Transverse colon (tissue), 4 donors: ENCODE results near the gene ENDOG.

Experiments
- POLR2AphosphoS5 ChIP-seq, 3 donors: sonication (generic); formaldehyde crosslinking; IDR thresholded peaks; one replicate each; pipeline ENCODE4 v1.6.1; 2016; ENCODE audit warnings: antibody characterized with exemption in 3 of 3
- TF ChIP-seq, protein P1 (sequence below), 5 experiments: fragments of 200-600 bp in 3 of 5; fragments of 450-650 bp in 2 of 5; sonication (generic) in 3 of 5; IDR thresholded peaks; 1 replicate in 2 of 5; 2 replicates in 3 of 5; pipeline ENCODE4 v1.5.1; 2016 to 2017; ENCODE audit warnings: antibody characterized with exemption in 5 of 5, inconsistent platforms in 3 of 5, mild to moderate bottlenecking in 2 of 5, moderate library complexity in 1 of 5

DNA sequence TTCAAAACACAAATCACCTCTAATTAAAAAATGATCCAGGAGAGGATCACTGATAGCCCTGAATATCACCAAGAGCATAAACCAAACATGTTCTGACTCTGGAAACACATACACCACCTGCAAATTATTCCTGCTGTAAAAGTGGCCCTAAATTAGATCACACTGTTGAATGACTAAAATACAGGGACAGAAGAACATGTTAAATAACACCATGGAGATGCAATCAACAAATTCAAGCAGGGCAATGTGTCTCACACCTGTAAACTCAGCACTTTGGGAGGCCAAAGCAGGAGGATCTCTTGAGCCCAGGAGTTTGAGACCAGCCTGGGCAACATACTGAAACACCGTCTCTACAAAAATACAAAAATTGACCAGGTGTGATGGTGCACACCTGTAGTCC, 29.5 kb downstream of the ENDOG start:
- TF ChIP-seq, protein P1, sequence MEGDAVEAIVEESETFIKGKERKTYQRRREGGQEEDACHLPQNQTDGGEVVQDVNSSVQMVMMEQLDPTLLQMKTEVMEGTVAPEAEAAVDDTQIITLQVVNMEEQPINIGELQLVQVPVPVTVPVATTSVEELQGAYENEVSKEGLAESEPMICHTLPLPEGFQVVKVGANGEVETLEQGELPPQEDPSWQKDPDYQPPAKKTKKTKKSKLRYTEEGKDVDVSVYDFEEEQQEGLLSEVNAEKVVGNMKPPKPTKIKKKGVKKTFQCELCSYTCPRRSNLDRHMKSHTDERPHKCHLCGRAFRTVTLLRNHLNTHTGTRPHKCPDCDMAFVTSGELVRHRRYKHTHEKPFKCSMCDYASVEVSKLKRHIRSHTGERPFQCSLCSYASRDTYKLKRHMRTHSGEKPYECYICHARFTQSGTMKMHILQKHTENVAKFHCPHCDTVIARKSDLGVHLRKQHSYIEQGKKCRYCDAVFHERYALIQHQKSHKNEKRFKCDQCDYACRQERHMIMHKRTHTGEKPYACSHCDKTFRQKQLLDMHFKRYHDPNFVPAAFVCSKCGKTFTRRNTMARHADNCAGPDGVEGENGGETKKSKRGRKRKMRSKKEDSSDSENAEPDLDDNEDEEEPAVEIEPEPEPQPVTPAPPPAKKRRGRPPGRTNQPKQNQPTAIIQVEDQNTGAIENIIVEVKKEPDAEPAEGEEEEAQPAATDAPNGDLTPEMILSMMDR (IDR thresholded peaks at IDR 0.05) = no peak
- no peak for TF ChIP-seq POLR2AphosphoS5 (IDR thresholded peaks at IDR 0.05)
